NCI-H345 (cell line): ENCODE measurements around the gene KCTD15.

Source experiments
- DNase-seq: peaks from one replicate; lab custom pipeline; 2025; lab: John Stamatoyannopoulos, UW

Gene KCTD15

GRCh38 chr19:33859016-33859415 is 62.3 kb downstream of the KCTD15 start:
- no peak for DNase-seq

DNA sequence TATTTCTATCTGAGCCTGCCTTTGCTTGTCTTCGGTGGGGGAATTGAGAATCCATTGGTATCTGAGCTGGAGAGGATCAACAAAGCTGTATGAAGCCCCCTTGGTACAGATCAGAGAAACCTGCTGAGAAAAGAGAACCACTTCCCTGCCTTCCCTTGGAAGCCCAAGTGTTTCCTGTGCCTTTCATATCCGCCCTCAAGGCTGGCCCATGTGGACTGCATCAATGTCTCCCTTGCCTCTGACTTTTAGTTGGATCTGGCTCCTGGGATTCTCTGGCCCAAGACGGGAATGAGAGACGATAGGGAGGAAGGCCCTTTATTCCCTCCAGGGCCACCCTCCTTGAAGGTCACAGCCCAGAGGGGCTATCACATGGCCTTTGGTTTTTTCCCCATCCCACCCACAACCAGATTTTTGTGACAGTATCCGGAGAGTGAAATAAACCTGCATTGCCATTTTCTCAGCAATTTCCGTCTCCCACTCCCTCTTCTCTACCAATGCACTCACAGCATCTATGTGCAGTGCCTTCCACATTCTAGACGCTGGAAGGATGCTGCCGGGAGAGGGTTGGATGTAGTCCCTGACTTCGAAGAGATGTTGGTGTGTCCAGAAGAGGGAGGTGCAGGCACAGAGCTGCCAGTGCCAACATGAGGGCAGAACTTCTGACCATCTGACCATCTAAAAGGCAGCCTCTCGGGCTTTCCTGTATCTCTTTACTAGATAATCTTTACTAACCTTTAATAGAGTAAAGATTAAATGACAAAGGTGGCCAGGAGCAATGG is 63.8 kb downstream of the KCTD15 start:
- no peak for DNase-seq

DNA sequence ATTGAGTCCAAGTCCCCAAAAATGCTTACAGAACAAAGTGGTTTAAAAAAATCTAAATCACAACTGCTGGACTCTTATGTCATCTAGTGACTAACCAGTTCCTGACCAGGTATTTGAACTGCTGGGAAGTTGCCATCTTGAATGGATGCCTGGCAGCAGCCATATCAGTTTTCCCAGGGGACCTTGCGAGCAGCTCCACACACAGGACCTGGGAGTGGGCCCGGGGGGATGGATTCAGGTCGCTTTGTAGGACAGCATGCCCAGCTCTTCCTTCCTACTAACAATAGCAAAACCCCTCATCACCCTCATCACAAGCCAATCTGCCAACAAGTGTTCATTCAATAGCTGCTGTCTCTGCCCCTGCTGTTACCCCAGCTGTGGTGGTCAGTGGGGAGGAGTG is 65.3 kb downstream of the KCTD15 start:
- no peak for DNase-seq

DNA sequence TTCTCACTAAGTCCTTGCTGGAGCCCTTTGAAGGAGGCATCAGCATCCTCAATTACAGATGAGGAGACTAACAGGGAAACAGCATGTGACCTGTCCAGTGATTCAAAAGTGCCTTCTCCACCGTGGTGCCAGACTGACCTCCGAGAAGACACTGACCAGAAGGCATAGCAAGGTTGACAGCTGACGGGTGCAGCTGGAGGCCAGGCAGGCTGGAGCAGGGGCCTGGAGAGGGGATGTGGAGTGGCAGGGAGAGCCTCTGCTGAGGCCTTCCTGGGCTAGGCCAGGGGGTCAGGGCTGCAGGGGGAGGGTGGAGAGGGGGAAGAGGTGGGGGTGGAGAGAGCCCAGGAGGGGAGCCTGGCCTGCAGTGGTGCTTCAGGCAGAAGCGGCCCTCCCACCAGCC is 66.3 kb downstream of the KCTD15 start:
- DNase-seq: no peak

DNA sequence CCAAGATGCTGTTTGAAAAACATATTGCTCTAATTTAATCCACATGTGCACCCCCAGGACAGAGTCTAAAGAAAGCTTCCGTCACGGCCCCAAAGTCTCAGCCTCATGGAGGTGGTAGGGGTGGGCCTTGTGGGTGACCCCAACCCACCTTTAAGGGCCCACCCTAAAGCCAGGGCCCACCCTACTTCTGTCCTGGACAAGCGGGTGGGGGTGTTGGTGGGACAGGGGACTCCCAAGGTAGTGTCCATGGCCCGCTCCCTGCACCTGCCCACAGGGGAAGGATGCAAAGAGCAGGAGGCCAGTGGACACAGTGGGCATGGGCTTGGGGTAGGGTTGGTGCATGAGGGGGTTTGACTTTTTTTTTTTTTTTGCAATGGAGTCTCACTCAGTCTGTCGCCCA is 66.8 kb downstream of the KCTD15 start:
- no peak for DNase-seq

DNA sequence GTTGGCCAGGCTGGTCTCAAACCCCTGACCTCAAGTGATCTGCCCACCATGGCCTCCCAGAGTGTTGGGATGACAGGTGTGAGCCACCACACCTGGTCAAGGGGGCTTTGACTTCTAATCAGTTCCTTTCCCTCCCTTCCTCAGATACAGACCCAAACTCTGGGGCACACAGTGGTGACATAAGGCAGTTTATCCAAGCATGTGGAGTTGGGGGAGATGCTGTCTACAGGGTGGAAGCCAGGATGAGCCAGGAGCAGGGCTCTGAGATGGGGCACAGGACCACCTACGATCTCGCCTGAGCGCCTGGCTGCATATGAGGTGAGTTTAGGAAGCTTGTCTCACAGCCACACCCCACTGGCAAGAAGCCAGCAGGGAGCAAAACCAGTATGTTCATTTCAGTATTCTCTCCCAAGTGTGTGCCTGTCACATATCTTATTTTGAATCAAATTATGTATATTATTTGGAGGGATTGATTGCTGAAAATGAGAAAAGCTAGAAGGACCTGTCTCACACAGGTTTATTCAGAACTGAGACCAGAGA is 67.7 kb downstream of the KCTD15 start:
- no peak for DNase-seq

- DNase-seq: no peak
These were observed 68.6 kb downstream of the KCTD15 start for GRCh38 chr19:33865306-33865705.
